Measurements from ENCODE around the gene POLR2E.

GRCh38 chr19:1082928-1083816 is 12.0 kb downstream of the POLR2E start:
- TF ChIP-seq CTCF (IDR thresholded peaks at IDR 0.05 in 4 of 5, conservative IDR thresholded peaks at IDR 0.05 in 1 of 5) = no peak
- no peak for TF ChIP-seq POLR2A (IDR thresholded peaks at IDR 0.05)
